Endothelial cell of umbilical vein (primary cell): ENCODE measurements around the gene NRF1. TPM values are rescaled to one million over a fixed set of nuclear protein-coding genes. Genes with fewer than 3 reads are reported as not detected.

ENCODE experiments used
- BruUV-seq: library from RNA; stranded (reverse); fragments of 400-500 nt; replicated peaks from 2 replicates; lab custom pipeline; 2021; lab: Mats Ljungman, UMichigan
- CTCF ChIA-PET: fragments of 300-600, 350-600 bp; sonication (Branson Sonifier 250); formaldehyde crosslinking; loops from one replicate; lab custom pipeline; 2021; ENCODE audit warnings: antibody characterized with exemption, inconsistent platforms; lab: Charles Lee
- POLR2A ChIA-PET: fragments of 300-600, 350-600 bp; sonication (Branson Sonifier 250); formaldehyde crosslinking; loops from one replicate; lab custom pipeline; 2021; ENCODE audit warnings: antibody characterized with exemption, inconsistent platforms; lab: Charles Lee
- DNase-seq: peaks from one replicate; pipeline ENCODE4 v3.0.0-alpha.2; 2011; ENCODE audit warnings: low read depth, low spot score
- FAIRE-seq: peaks from 2 replicates; lab custom pipeline; 2011; peaks lifted over from hg19 to GRCh38; lab: Jason Lieb, UNC
- H2AFZ ChIP-seq: 2 replicates; pipeline ENCODE4 v1.6.0; 2012; ENCODE audit warnings: low read depth, low read length, control low read depth, inconsistent platforms
- H3K27ac ChIP-seq: 2 replicates; pipeline ENCODE4 v1.5.1; 2011; ENCODE audit warnings: low read depth, mild to moderate bottlenecking, control low read depth, low read length, moderate library complexity; ENCODE audit not compliant: insufficient read depth
- H3K27me3 ChIP-seq, 2 experiments: 2 replicates each; pipeline versions ENCODE4 v1.6.0 to v1.6.1; 2011; ENCODE audit warnings: low read length in 2 of 2, mixed read lengths in 1 of 2; ENCODE audit not compliant: control insufficient read depth in 2 of 2, insufficient read depth in 2 of 2
- H3K36me3 ChIP-seq, 2 experiments: 2 replicates in 1 of 2; 3 replicates in 1 of 2; pipeline ENCODE4 v1.5.1; 2011; ENCODE audit warnings: low read length in 2 of 2, mild to moderate bottlenecking in 1 of 2, moderate library complexity in 1 of 2; ENCODE audit not compliant: control insufficient read depth in 2 of 2, insufficient read depth in 2 of 2; ENCODE audit errors: extremely low read depth in 1 of 2
- H3K4me1 ChIP-seq: 3 replicates; pipeline ENCODE4 v1.5.1; 2011; ENCODE audit warnings: mild to moderate bottlenecking, low read length; ENCODE audit not compliant: control insufficient read depth, insufficient read depth; ENCODE audit errors: extremely low read depth
- H3K4me2 ChIP-seq: 2 replicates; pipeline ENCODE4 v1.6.1; 2011; ENCODE audit warnings: low read length, control low read depth, mixed read lengths; ENCODE audit not compliant: insufficient read depth
- H3K4me3 ChIP-seq, 3 experiments: fragments of 200-600 bp in 1 of 3; sonication (generic), shearing (Covaris generic) in 1 of 3; replicated peaks in 1 of 3; 2 replicates each; pipeline ENCODE4 v1.5.1; 2011 to 2016; ENCODE audit warnings: control low read depth in 3 of 3, low read length in 3 of 3, mild to moderate bottlenecking in 2 of 3, inconsistent platforms in 1 of 3, low read depth in 1 of 3, moderate library complexity in 1 of 3; ENCODE audit not compliant: insufficient read depth in 1 of 3
- H3K79me2 ChIP-seq: 2 replicates; pipeline ENCODE4 v1.6.0; 2012; ENCODE audit warnings: low read length, inconsistent platforms; ENCODE audit not compliant: control insufficient read depth, insufficient read depth
- H3K9ac ChIP-seq: replicated peaks from 2 replicates; pipeline ENCODE3; 2011; ENCODE audit warnings: low read length, control low read depth; ENCODE audit not compliant: insufficient read depth; ENCODE audit errors: extremely low read depth
- H3K9me1 ChIP-seq: replicated peaks from 3 replicates; pipeline ENCODE4 v1.6.0; 2011; ENCODE audit warnings: mild to moderate bottlenecking, low read length; ENCODE audit not compliant: control insufficient read depth, insufficient read depth; ENCODE audit errors: extremely low read depth
- H3K9me3 ChIP-seq: replicated peaks from 2 replicates; pipeline ENCODE4 v1.5.1; 2012; ENCODE audit warnings: low read length, inconsistent platforms; ENCODE audit not compliant: control insufficient read depth, insufficient read depth
- H4K20me1 ChIP-seq: replicated peaks from 2 replicates; pipeline ENCODE3; 2011; ENCODE audit warnings: mild to moderate bottlenecking, low read length; ENCODE audit not compliant: control insufficient read depth, insufficient read depth; ENCODE audit errors: extremely low read depth
- CTCF ChIP-seq, 2 donors: IDR thresholded peaks; 1 replicate in 1 of 2; 2 replicates in 1 of 2; pipeline ENCODE4 v1.5.1; 2011; ENCODE audit warnings: low read length in 2 of 2, mild to moderate bottlenecking in 2 of 2, moderate library complexity in 2 of 2, control low read depth in 1 of 2, inconsistent platforms in 1 of 2, low read depth in 1 of 2; ENCODE audit not compliant: insufficient read depth in 1 of 2; ENCODE audit errors: extremely low read depth in 1 of 2
- EZH2 ChIP-seq: IDR thresholded peaks from 2 replicates; pipeline ENCODE4 v1.6.1; 2012; ENCODE audit warnings: borderline replicate concordance, low read depth, mild to moderate bottlenecking, moderate library complexity, low read length, inconsistent platforms; ENCODE audit not compliant: severe bottlenecking
- FOS ChIP-seq: IDR thresholded peaks from 2 replicates; pipeline ENCODE4 v1.6.1; 2011; ENCODE audit warnings: mild to moderate bottlenecking, low read length, moderate library complexity, borderline replicate concordance; ENCODE audit not compliant: insufficient read depth
- GATA2 ChIP-seq: IDR thresholded peaks from 2 replicates; pipeline ENCODE4 v1.7.0; 2011; ENCODE audit warnings: low read depth, mild to moderate bottlenecking, moderate library complexity, mixed read lengths, low read length; ENCODE audit not compliant: insufficient read length, insufficient read depth
- JUN ChIP-seq: IDR thresholded peaks from 2 replicates; pipeline ENCODE4 v1.6.1; 2011; ENCODE audit warnings: borderline replicate concordance, low read depth; ENCODE audit not compliant: insufficient read length, insufficient read depth
- MAX ChIP-seq: IDR thresholded peaks from 2 replicates; pipeline ENCODE4 v1.6.1; 2011; ENCODE audit not compliant: insufficient read depth, insufficient read length
- POLR2A ChIP-seq: IDR thresholded peaks from 2 replicates; pipeline ENCODE4 v1.6.1; 2012; ENCODE audit warnings: low read depth, mild to moderate bottlenecking, control low read depth, low read length
- POLR2AphosphoS5 ChIP-seq: IDR thresholded peaks from 2 replicates; pipeline ENCODE4 v1.6.1; 2012; ENCODE audit warnings: low read depth, mild to moderate bottlenecking, control low read depth, low read length, moderate library complexity; ENCODE audit not compliant: insufficient read depth
- dilution Hi-C: fragments of 300-500 bp; cut with MboI; formaldehyde crosslinking; loops from one replicate; pipeline ENCODE4 v1.15.0; 2019; ENCODE audit warnings: low sequenced_read_pairs; ENCODE audit not compliant: extremely low pct_ligation_motif_present
- intact Hi-C: fragments of 100-400 bp; cut with micrococcal nuclease; formaldehyde crosslinking; loops from one replicate; pipeline ENCODE4 v1.10.0; 2022
- polyA plus RNA-seq, 4 experiments: library from polyadenylated mRNA; depleted of rRNA in 3 of 4; stranded (reverse) in 3 of 4; unstranded in 1 of 4; fragments of >200 nt; gene quantifications; 2 replicates each; pipeline versions ENCODE4 v1.2.1 to v1.2.3, GENCODE V29; 2011 to 2012; ENCODE audit warnings: missing spikeins in 1 of 4
- total RNA-seq: library from RNA; stranded (reverse); gene quantifications from 2 replicates; pipeline ENCODE4 v1.2.3, GENCODE V29; 2021

Gene NRF1
- total and polyA plus RNA-seq, 2 donors (not counting 3 experiments of a cell fraction or from before 2014, with no cell fraction given) = 14.6 to 20.3 TPM

GRCh38 chr7:129779602-129780256, 168.2 kb downstream of the NRF1 start:
- no peaks in the 10 kb centered on the region for H3K36me3 ChIP-seq
- no peaks in the 10 kb centered on the region for H3K9me3 ChIP-seq
- dilution Hi-C loops = no loop called here
- BruUV-seq = no TSS peak
- peaks cover 70 to 85% of the 10 kb centered on the region in 2 experiments for H3K27me3 ChIP-seq
- no peaks in the 10 kb centered on the region for H3K79me2 ChIP-seq
- H3K4me1 ChIP-seq = no peaks in the 10 kb centered on the region
- POLR2A ChIA-PET = no interaction called here
- peak overlapping the region; percentile 18 for H3K4me2 ChIP-seq
- H3K4me3 ChIP-seq = no peak overlapping the region
- H3K27ac ChIP-seq = no peak overlapping the region
- CTCF ChIA-PET = interaction anchor here (2.2 kb wide), 1 partner anchor 9 kb away, joined by 5 read pairs; no protein-coding TSS in a partner anchor
- H2AFZ ChIP-seq = no peak overlapping the region
- intact Hi-C loops = no loop called here
- H3K9me1 ChIP-seq = no peaks in the 10 kb centered on the region
- FAIRE-seq = no peak
- no peak overlapping the region for H3K9ac ChIP-seq
- no peak for TF ChIP-seq FOS
- peak; percentile 4 for TF ChIP-seq EZH2
- no peak for DNase-seq
- no peaks in the 10 kb centered on the region for H4K20me1 ChIP-seq

- peak overlapping the region; percentile 14 for H3K4me2 ChIP-seq
- ChIA-PET CTCF (interaction anchor here (0.8 to 2.2 kb wide), 2 partner anchors 8 to 12 kb away, joined by 3 to 5 read pairs; no protein-coding TSS in a partner anchor), POLR2A (no interaction called here)
- H3K79me2 ChIP-seq = no peaks in the 10 kb centered on the region
- FAIRE-seq (no peak), DNase-seq (no peak)
- no peaks in the 10 kb centered on the region for H3K9me3 ChIP-seq
- H2AFZ ChIP-seq = peak overlapping the region; percentile 31
- no TSS peak for BruUV-seq
- H3K9me1 ChIP-seq = no peaks in the 10 kb centered on the region
- no peak overlapping the region for H3K9ac ChIP-seq
- no peak overlapping the region for H3K27ac ChIP-seq
- no peak for TF ChIP-seq POLR2AphosphoS5
- no peak for TF ChIP-seq EZH2
- no peak for TF ChIP-seq JUN
- TF ChIP-seq GATA2 = no peak
- TF ChIP-seq CTCF (IDR thresholded peaks at IDR 0.05; ENCODE audit: extremely low read depth in 1 of 2, insufficient read depth in 1 of 2, low read depth in 1 of 2, low read length in 2 of 2) = no peak
- no peak for TF ChIP-seq MAX
- no peak for TF ChIP-seq FOS
- TF ChIP-seq POLR2A = no peak
- peaks cover 76 to 92% of the 10 kb centered on the region in 2 experiments for H3K27me3 ChIP-seq
- no peaks in the 10 kb centered on the region for H3K36me3 ChIP-seq
- no peaks in the 10 kb centered on the region for H3K4me1 ChIP-seq
- H4K20me1 ChIP-seq = no peaks in the 10 kb centered on the region
- dilution Hi-C loops = no loop called here
- H3K4me3 ChIP-seq = no peak overlapping the region
- intact Hi-C loops = no loop called here
Observed at GRCh38 chr7:129780257-129780973, 168.9 kb downstream of the NRF1 start.
